ENCODE data around the gene NRXN3. TPM values are rescaled to one million over a fixed set of nuclear protein-coding genes. Genes with fewer than 3 reads are reported as not detected.
"Not testable (repeated sequence)": the region's sequence is repeated elsewhere in the genome, so short reads cannot be mapped to it uniquely, and the experiment has no call there.

Gene NRXN3
- total and polyA plus RNA-seq, 2 donors (not counting 1 experiment from before 2014, with no cell fraction given), result not detected

GRCh38 chr14:79017561-79017960, 847.4 kb downstream of the NRXN3 start:
- Mint-ChIP-seq H3K27me3 (peaks cover 4% of the 10 kb centered on the region), H3K4me1 (no peaks in the 10 kb centered on the region), H3K27ac (no peak overlapping the region), H3K9me3 (ENCODE audit: insufficient read depth) (no peaks in the 10 kb centered on the region), H3K4me3 (no peak overlapping the region)
- ATAC-seq (ENCODE audit: low read depth), result no peak
- no peak overlapping the region for H3K4me3 ChIP-seq (ENCODE audit: control extremely low read depth in 1 of 5, extremely low read depth in 1 of 5, insufficient read depth in 1 of 5, low read depth in 2 of 5, low read length in 4 of 5)
- no peak overlapping the region for H3K9ac ChIP-seq (ENCODE audit: low read length)
- H3K79me2 ChIP-seq (ENCODE audit: control insufficient read depth, insufficient read depth, low read length), result no peaks in the 10 kb centered on the region
- H3K36me3 ChIP-seq (replicated peaks in 1 of 2; ENCODE audit: control extremely low read depth in 1 of 2, control insufficient read depth in 1 of 2, extremely low read depth in 1 of 2, insufficient read depth in 2 of 2, low read length in 1 of 2), result no peaks in the 10 kb centered on the region
- no peak for TF ChIP-seq CTCF (IDR thresholded peaks at IDR 0.05)
- no peak for TF ChIP-seq EZH2 (IDR thresholded peaks at IDR 0.05; ENCODE audit: borderline replicate concordance, insufficient read depth, low read depth, low read length, poor library complexity, severe bottlenecking)
- no peak overlapping the region for H2AFZ ChIP-seq (ENCODE audit: insufficient read depth, low read depth, low read length, poor library complexity, severe bottlenecking)
- WGBS (ENCODE audit: insufficient coverage), result 85% methylated on average over 2 of the region's 4 CpGs
- intact Hi-C loops (cut with micrococcal nuclease), result no loop called here
- H3K4me1 ChIP-seq (ENCODE audit: control insufficient read depth in 2 of 2, insufficient read depth in 2 of 2, low read length in 2 of 2), result no peaks in the 10 kb centered on the region
- no peak for DNase-seq
- POLR2A ChIA-PET, result no interaction called here
- no peak overlapping the region for H3K4me2 ChIP-seq (replicated peaks; ENCODE audit: low read depth, low read length, poor library complexity, severe bottlenecking)
- no peaks in the 10 kb centered on the region for H3K27me3 ChIP-seq (replicated peaks in 1 of 4; ENCODE audit: control extremely low read depth in 1 of 4, control insufficient read depth in 3 of 4, insufficient read depth in 4 of 4, low read length in 3 of 4)
- CTCF ChIA-PET, result no interaction called here
- H3K9me3 ChIP-seq (ENCODE audit: control extremely low read depth in 1 of 3, control insufficient read depth in 2 of 3, insufficient read depth in 1 of 3, low read length in 2 of 3), result no peaks in the 10 kb centered on the region
- H4K20me1 ChIP-seq (ENCODE audit: control insufficient read depth, insufficient read depth, low read length, poor library complexity, severe bottlenecking), result no peaks in the 10 kb centered on the region
- no peak overlapping the region for H3K27ac ChIP-seq (ENCODE audit: low read length in 2 of 2)

- Mint-ChIP-seq H3K4me1 (no peaks in the 10 kb centered on the region), H3K27me3 (peaks cover 4% of the 10 kb centered on the region), H3K27ac (no peak overlapping the region), H3K4me3 (no peak overlapping the region), H3K9me3 (ENCODE audit: insufficient read depth) (no peaks in the 10 kb centered on the region)
- no peak overlapping the region for H3K27ac ChIP-seq (ENCODE audit: low read length in 2 of 2)
- DNase-seq (no peak), ATAC-seq (ENCODE audit: low read depth) (no peak)
- no peaks in the 10 kb centered on the region for H3K4me1 ChIP-seq (ENCODE audit: control insufficient read depth in 2 of 2, insufficient read depth in 2 of 2, low read length in 2 of 2)
- CTCF ChIA-PET, result no interaction called here
- no peak overlapping the region for H2AFZ ChIP-seq (ENCODE audit: insufficient read depth, low read depth, low read length, poor library complexity, severe bottlenecking)
- TF ChIP-seq CTCF (IDR thresholded peaks at IDR 0.05), result no peak
- no peak for TF ChIP-seq EZH2 (IDR thresholded peaks at IDR 0.05; ENCODE audit: borderline replicate concordance, insufficient read depth, low read depth, low read length, poor library complexity, severe bottlenecking)
- intact Hi-C loops (cut with micrococcal nuclease), result no loop called here
- no peaks in the 10 kb centered on the region for H3K36me3 ChIP-seq (replicated peaks in 1 of 2; ENCODE audit: control extremely low read depth in 1 of 2, control insufficient read depth in 1 of 2, extremely low read depth in 1 of 2, insufficient read depth in 2 of 2, low read length in 1 of 2)
- no peaks in the 10 kb centered on the region for H4K20me1 ChIP-seq (ENCODE audit: control insufficient read depth, insufficient read depth, low read length, poor library complexity, severe bottlenecking)
- POLR2A ChIA-PET, result no interaction called here
- H3K9me3 ChIP-seq (ENCODE audit: control extremely low read depth in 1 of 3, control insufficient read depth in 2 of 3, insufficient read depth in 1 of 3, low read length in 2 of 3), result no peaks in the 10 kb centered on the region
- no peaks in the 10 kb centered on the region for H3K79me2 ChIP-seq (ENCODE audit: control insufficient read depth, insufficient read depth, low read length)
- whole genome bisulfite sequencing (ENCODE audit: insufficient coverage), result 67% methylated on average over 1 of the region's 2 CpGs
- no peak overlapping the region for H3K4me3 ChIP-seq (ENCODE audit: control extremely low read depth in 1 of 5, extremely low read depth in 1 of 5, insufficient read depth in 1 of 5, low read depth in 2 of 5, low read length in 4 of 5)
- no peak overlapping the region for H3K9ac ChIP-seq (ENCODE audit: low read length)
- no peaks in the 10 kb centered on the region for H3K27me3 ChIP-seq (replicated peaks in 1 of 4; ENCODE audit: control extremely low read depth in 1 of 4, control insufficient read depth in 3 of 4, insufficient read depth in 4 of 4, low read length in 3 of 4)
- no peak overlapping the region for H3K4me2 ChIP-seq (replicated peaks; ENCODE audit: low read depth, low read length, poor library complexity, severe bottlenecking)
Observed at GRCh38 chr14:79018836-79019235, 848.7 kb downstream of the NRXN3 start.

GRCh38 chr14:79019898-79020297, 849.7 kb downstream of the NRXN3 start:
- H3K79me2 ChIP-seq (ENCODE audit: control insufficient read depth, insufficient read depth, low read length); ATAC-seq (ENCODE audit: low read depth); H3K4me3 ChIP-seq (ENCODE audit: control extremely low read depth in 1 of 5, extremely low read depth in 1 of 5, insufficient read depth in 1 of 5, low read depth in 2 of 5, low read length in 4 of 5); H3K27ac ChIP-seq (ENCODE audit: low read length in 2 of 2); H3K27me3 Mint-ChIP-seq; intact Hi-C loops (cut with micrococcal nuclease); H3K36me3 ChIP-seq (replicated peaks in 1 of 2; ENCODE audit: control extremely low read depth in 1 of 2, control insufficient read depth in 1 of 2, extremely low read depth in 1 of 2, insufficient read depth in 2 of 2, low read length in 1 of 2); H2AFZ ChIP-seq (ENCODE audit: insufficient read depth, low read depth, low read length, poor library complexity, severe bottlenecking); H3K27me3 ChIP-seq (replicated peaks in 1 of 4; ENCODE audit: control extremely low read depth in 1 of 4, control insufficient read depth in 3 of 4, insufficient read depth in 4 of 4, low read length in 3 of 4); H4K20me1 ChIP-seq (ENCODE audit: control insufficient read depth, insufficient read depth, low read length, poor library complexity, severe bottlenecking); H3K4me2 ChIP-seq (replicated peaks; ENCODE audit: low read depth, low read length, poor library complexity, severe bottlenecking); H3K9me3 Mint-ChIP-seq (ENCODE audit: insufficient read depth); H3K27ac Mint-ChIP-seq; H3K4me3 Mint-ChIP-seq; H3K4me1 Mint-ChIP-seq; CTCF ChIA-PET; POLR2A ChIA-PET; DNase-seq; H3K9me3 ChIP-seq (ENCODE audit: control extremely low read depth in 1 of 3, control insufficient read depth in 2 of 3, insufficient read depth in 1 of 3, low read length in 2 of 3); H3K9ac ChIP-seq (ENCODE audit: low read length); H3K4me1 ChIP-seq (ENCODE audit: control insufficient read depth in 2 of 2, insufficient read depth in 2 of 2, low read length in 2 of 2): not testable (repeated sequence)
- no CpG with 5 or more reads among the region's 1 CpG for WGBS (ENCODE audit: insufficient coverage)
